Neural crest cell (in vitro differentiated cells): ENCODE measurements around the gene PHF23. TPM values are rescaled to one million over a fixed set of nuclear protein-coding genes. Genes with fewer than 3 reads are reported as not detected.

ENCODE experiments used
- DNase-seq: peaks from one replicate; pipeline ENCODE4 v3.0.0; 2021; ENCODE audit warnings: low read depth, mixed read lengths, low spot score
- H3K27ac Mint-ChIP-seq: one replicate; pipeline ENCODE4 v1.8.0; 2021; ENCODE audit warnings: mild to moderate bottlenecking, mixed read lengths; ENCODE audit not compliant: unreplicated experiment
- H3K27me3 Mint-ChIP-seq: 2 replicates; pipeline ENCODE4 v1.8.0; 2021; ENCODE audit warnings: low read depth, mild to moderate bottlenecking, mixed read lengths
- H3K36me3 Mint-ChIP-seq: 2 replicates; pipeline ENCODE4 v1.8.0; 2021; ENCODE audit warnings: low read depth, mild to moderate bottlenecking, mixed read lengths
- H3K4me1 Mint-ChIP-seq: 2 replicates; pipeline ENCODE4 v1.8.0; 2021; ENCODE audit warnings: mixed read lengths
- H3K4me3 Mint-ChIP-seq: one replicate; pipeline ENCODE4 v1.8.0; 2021; ENCODE audit warnings: mild to moderate bottlenecking, mixed read lengths
- H3K9me3 Mint-ChIP-seq: 2 replicates; pipeline ENCODE4 v1.8.0; 2021; ENCODE audit warnings: mixed read lengths
- CTCF ChIP-seq: fragments of 200-600 bp; sonication (generic); conservative IDR thresholded peaks from 2 replicates; pipeline ENCODE4 v1.5.0; 2021; ENCODE audit warnings: antibody characterized with exemption, mild to moderate bottlenecking
- total RNA-seq: library from RNA; stranded (reverse); gene quantifications from 2 replicates; pipeline ENCODE4 v1.2.1, GENCODE V29; 2021

The PHF23 gene
- total RNA-seq, 1 donor from 2014 or later: 75.2 TPM

DNA sequence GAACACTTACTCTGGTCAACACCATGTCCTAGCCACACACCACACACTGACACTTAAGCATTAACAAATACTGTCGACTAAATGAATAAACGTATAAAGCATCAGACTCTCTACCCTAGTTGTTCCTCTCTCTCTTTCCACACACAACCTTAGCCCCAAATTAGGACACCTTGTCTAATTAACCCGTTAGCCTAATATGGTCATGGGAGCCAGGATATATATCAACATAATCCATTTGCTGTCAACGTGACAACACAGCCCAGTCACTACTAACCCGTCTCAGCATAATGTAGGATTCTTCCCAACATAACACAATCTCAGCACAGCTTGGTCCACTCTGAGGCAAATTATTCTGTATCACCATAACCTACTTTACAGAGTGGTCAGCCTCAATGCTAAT is 7.1 kb downstream of the PHF23 start:
- Mint-ChIP-seq H3K9me3 (no peaks in the 10 kb centered on the region), H3K27me3 (peaks cover 5% of the 10 kb centered on the region), H3K4me1 (peaks cover 35% of the 10 kb centered on the region), H3K4me3 (peak overlapping the region; percentile 99), H3K36me3 (peaks cover 30% of the 10 kb centered on the region), H3K27ac (no peak overlapping the region)
- TF ChIP-seq CTCF: no peak
- DNase-seq: no peak

DNA sequence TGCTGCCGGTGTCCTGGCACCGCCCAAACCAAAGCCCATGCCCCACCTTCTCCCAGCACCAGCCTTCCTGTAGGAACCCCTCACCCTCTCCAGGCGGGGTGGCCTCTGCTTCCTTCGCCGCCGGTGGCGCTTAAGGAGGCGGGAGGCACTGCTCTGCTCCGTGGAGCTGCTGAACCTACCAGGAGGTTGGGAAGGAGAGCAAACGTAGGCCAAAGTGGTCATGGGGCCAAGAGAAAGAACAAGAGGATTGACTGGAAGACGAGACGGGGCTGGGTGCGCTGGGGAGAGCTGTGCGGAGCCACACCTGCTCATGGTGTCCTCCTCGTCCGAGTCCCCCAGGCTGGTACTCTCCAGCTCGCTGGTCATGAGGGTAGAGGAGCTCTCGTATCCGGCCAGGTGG is 9.8 kb downstream of the PHF23 start:
- no peak for DNase-seq
- peaks cover 18% of the 10 kb centered on the region for H3K36me3 Mint-ChIP-seq
- H3K4me3 Mint-ChIP-seq: peak overlapping the region; percentile 80
- peaks cover 22% of the 10 kb centered on the region for H3K4me1 Mint-ChIP-seq
- H3K27me3 Mint-ChIP-seq: peaks cover 4% of the 10 kb centered on the region
- no peak for TF ChIP-seq CTCF
- H3K9me3 Mint-ChIP-seq: no peaks in the 10 kb centered on the region
- no peak overlapping the region for H3K27ac Mint-ChIP-seq

GRCh38 chr17:7228920-7229319 is 10.3 kb downstream of the PHF23 start:
- Mint-ChIP-seq H3K9me3 (no peaks in the 10 kb centered on the region), H3K27ac (no peak overlapping the region), H3K36me3 (peaks cover 21% of the 10 kb centered on the region), H3K27me3 (peaks cover 2% of the 10 kb centered on the region), H3K4me3 (peak overlapping the region; percentile 80), H3K4me1 (peaks cover 19% of the 10 kb centered on the region)
- no peak for DNase-seq
- no peak for TF ChIP-seq CTCF

- H3K27me3 Mint-ChIP-seq: peaks cover under 1% of the 10 kb centered on the region
- H3K27ac Mint-ChIP-seq: no peak overlapping the region
- H3K36me3 Mint-ChIP-seq: peaks cover 21% of the 10 kb centered on the region
- no peak for DNase-seq
- TF ChIP-seq CTCF: no peak
- no peaks in the 10 kb centered on the region for H3K9me3 Mint-ChIP-seq
- no peak overlapping the region for H3K4me3 Mint-ChIP-seq
- peaks cover 3% of the 10 kb centered on the region for H3K4me1 Mint-ChIP-seq
These were observed 12.2 kb downstream of the PHF23 start for GRCh38 chr17:7226721-7227710.

DNA sequence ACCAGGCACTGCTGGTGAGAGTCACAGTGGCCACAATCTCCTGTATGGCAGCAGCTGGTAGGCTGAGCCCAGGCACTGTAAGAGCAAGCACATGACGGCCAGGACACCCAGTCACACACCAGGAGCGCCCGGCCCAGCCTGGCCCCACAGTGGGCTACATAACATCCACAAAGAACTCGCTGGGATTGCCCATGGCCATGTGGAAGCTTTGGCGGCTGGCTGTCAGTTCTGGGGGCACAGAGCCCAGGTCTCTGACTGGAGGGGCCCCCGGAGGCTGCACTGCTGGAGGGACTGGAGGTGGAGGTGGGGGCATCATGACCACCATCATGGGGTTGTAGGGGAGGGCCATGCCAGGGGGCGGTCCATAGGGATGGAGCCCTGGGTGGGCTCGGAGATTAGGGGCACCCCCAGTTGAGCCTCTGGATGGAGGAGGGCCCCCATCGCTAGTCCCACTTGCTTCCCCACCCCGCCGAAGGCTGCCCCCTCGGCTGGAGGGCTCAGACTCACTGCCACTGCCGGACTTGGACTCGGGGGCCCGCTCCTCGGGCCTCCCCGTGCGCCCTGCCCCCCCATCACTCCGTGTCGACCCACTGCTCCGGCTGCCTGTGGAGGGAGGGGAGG is 13.4 kb downstream of the PHF23 start:
- Mint-ChIP-seq H3K36me3 (peaks cover 19% of the 10 kb centered on the region), H3K4me3 (peak overlapping the region; percentile 61), H3K4me1 (peaks cover 8% of the 10 kb centered on the region), H3K27ac (no peak overlapping the region), H3K9me3 (no peaks in the 10 kb centered on the region), H3K27me3 (peaks cover 9% of the 10 kb centered on the region)
- TF ChIP-seq CTCF: no peak
- no peak for DNase-seq
